Caco-2 (cell line): Measurements from ENCODE around the gene RAB3IL1. TPM values are rescaled to one million over a fixed set of nuclear protein-coding genes. Genes with fewer than 3 reads are reported as not detected.
A peak's percentile ranks its signal among the peaks of the same experiment; 100 is the strongest.

Experiments used
- BruUV-seq: library from RNA; stranded (reverse); fragments of 400-500 nt; replicated peaks from 2 replicates; lab custom pipeline; 2021; lab: Mats Ljungman, UMichigan
- CTCF ChIA-PET: fragments of 300-600 bp; sonication (Branson Sonifier 250); formaldehyde crosslinking; loops from one replicate; lab custom pipeline; 2022; ENCODE audit warnings: antibody characterized with exemption; lab: Charles Lee
- POLR2A ChIA-PET: fragments of 300-600 bp; sonication (Branson Sonifier 250); formaldehyde crosslinking; loops from one replicate; lab custom pipeline; 2022; ENCODE audit warnings: antibody characterized with exemption; lab: Charles Lee
- DNase-seq, 2 experiments: peaks; one replicate each; pipeline versions ENCODE4 v3.0.0 to v3.0.0-alpha.2; 2020 to 2022
- H3K27me3 ChIP-seq: replicated peaks from 2 replicates; pipeline ENCODE4 v1.6.0; 2011; ENCODE audit warnings: low read length; ENCODE audit not compliant: control insufficient read depth, insufficient read depth
- H3K36me3 ChIP-seq: 2 replicates; pipeline ENCODE4 v1.5.1; 2011; ENCODE audit warnings: low read length; ENCODE audit not compliant: control insufficient read depth, insufficient read depth
- H3K4me1 ChIP-seq: fragments of 250-450 bp; sonication (Bioruptor Pico); 2 replicates; pipeline ENCODE4 v1.5.1; 2020; ENCODE audit warnings: mild to moderate bottlenecking
- H3K4me3 ChIP-seq: 2 replicates; pipeline ENCODE4 v1.5.1; 2011; ENCODE audit warnings: low read depth, mild to moderate bottlenecking, control low read depth, low read length
- H3K9me3 ChIP-seq: fragments of 250-450 bp; sonication (Bioruptor Pico); 2 replicates; pipeline ENCODE4 v1.5.1; 2020; ENCODE audit warnings: mild to moderate bottlenecking, moderate library complexity
- H3K27ac Mint-ChIP-seq: one replicate; pipeline ENCODE4 v1.8.0; 2022; ENCODE audit warnings: mixed read lengths; ENCODE audit not compliant: unreplicated experiment
- H3K27me3 Mint-ChIP-seq: one replicate; pipeline ENCODE4 v1.8.0; 2022; ENCODE audit warnings: mixed read lengths; ENCODE audit not compliant: insufficient read depth, unreplicated experiment
- H3K36me3 Mint-ChIP-seq: one replicate; pipeline ENCODE4 v1.8.0; 2022; ENCODE audit warnings: mild to moderate bottlenecking, mixed read lengths; ENCODE audit not compliant: insufficient read depth, unreplicated experiment
- H3K4me1 Mint-ChIP-seq: one replicate; pipeline ENCODE4 v1.8.0; 2022; ENCODE audit warnings: low read depth, mixed read lengths; ENCODE audit not compliant: unreplicated experiment
- H3K4me3 Mint-ChIP-seq: one replicate; pipeline ENCODE4 v1.8.0; 2022; ENCODE audit warnings: mild to moderate bottlenecking, moderate library complexity, mixed read lengths; ENCODE audit not compliant: unreplicated experiment
- H3K9me3 Mint-ChIP-seq: one replicate; pipeline ENCODE4 v1.8.0; 2022; ENCODE audit warnings: mixed read lengths; ENCODE audit not compliant: unreplicated experiment
- intact Hi-C: fragments of 100-400 bp; cut with micrococcal nuclease; formaldehyde crosslinking; loops from one replicate; pipeline ENCODE4 v1.10.0; 2022; ENCODE audit not compliant: unreplicated experiment
- total RNA-seq: library from RNA; stranded (reverse); gene quantifications from 2 replicates; pipeline ENCODE4 v1.2.3, GENCODE V29; 2022
- TF ChIP-seq, protein P1 (sequence below), 2 experiments: fragments of 200-600 bp in 1 of 2; IDR thresholded peaks; 1 replicate in 1 of 2; 2 replicates in 1 of 2; pipeline versions ENCODE4 v1.5.1 to v1.8.0; 2011 to 2022; ENCODE audit warnings: antibody characterized with exemption in 1 of 2, control low read depth in 1 of 2, inconsistent platforms in 1 of 2, low read depth in 1 of 2, low read length in 1 of 2, mild to moderate bottlenecking in 1 of 2, moderate library complexity in 1 of 2; ENCODE audit not compliant: insufficient read depth in 1 of 2, severe bottlenecking in 1 of 2, unreplicated experiment in 1 of 2

Gene RAB3IL1
- total RNA-seq, 1 experiment from 2014 or later, result 10.6 TPM

DNA sequence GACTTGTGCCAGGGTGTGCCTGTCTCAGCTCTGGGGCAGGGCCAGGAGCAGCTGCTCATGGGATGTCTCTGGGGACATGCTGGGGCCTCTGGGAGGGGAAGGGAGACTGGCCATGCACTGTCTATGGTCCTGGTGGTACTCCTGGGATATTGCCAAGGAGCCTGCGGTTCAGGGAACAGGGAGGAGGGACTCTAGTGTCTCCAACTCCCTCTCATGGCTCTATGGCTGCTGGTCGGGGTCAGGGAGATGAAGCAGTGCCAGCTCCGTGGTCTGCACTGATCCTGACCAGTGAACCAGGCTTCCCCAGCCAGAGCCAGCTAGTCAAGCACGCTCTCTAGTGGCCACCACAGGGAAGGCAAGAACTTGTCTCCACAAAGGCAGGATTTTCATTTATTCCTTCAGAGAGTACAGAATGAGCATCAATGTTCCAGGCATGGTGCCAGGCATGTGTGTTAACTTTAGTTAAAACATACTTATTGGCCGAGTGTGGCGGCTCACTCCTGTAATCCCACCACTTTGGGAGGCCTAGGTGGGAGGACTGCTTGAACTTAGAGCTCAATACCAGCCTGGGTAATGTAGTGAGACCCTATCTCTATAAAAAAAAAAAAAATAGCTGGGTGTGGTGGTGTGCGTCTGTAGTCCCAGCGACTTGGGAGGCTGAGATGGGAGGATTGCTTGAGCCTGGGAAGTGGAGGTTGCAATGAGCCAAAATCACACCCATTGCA, 30.3 kb upstream of the RAB3IL1 start:
- Histone ChIP-seq H3K27me3 (no peaks in the 10 kb centered on the region), H3K9me3 (no peaks in the 10 kb centered on the region), H3K4me1 (peaks cover 12% of the 10 kb centered on the region), H3K36me3 (no peaks in the 10 kb centered on the region), H3K4me3 (no peak overlapping the region)
- H3K27ac Mint-ChIP-seq, result no peak overlapping the region
- BruUV-seq, result no TSS peak
- H3K36me3 Mint-ChIP-seq, result peaks cover 7% of the 10 kb centered on the region
- ChIA-PET POLR2A (interaction anchor here (0.9 to 1.3 kb wide), 3 partner anchors 24 to 50 kb away, joined by 3 to 6 read pairs (median 3); no protein-coding TSS in a partner anchor), CTCF (interaction anchor here (0.6 to 7.6 kb wide), 27 partner anchors 12 to 595 kb away, joined by 3 to 274 read pairs (median 5); partner anchors contain the start of genes FEN1, RAB3IL1 and TMEM258)
- H3K4me1 Mint-ChIP-seq, result no peaks in the 10 kb centered on the region
- H3K27me3 Mint-ChIP-seq, result no peaks in the 10 kb centered on the region
- intact Hi-C loops, result loop anchor here (1.0 to 5.0 kb wide), 6 partner anchors 24 to 161 kb away; partner anchors contain the start of genes FADS1, FEN1 and TMEM258
- H3K9me3 Mint-ChIP-seq, result no peaks in the 10 kb centered on the region
- H3K4me3 Mint-ChIP-seq, result no peak overlapping the region
- DNase-seq, result peak; percentile 81 to 88
- TF ChIP-seq, protein P1, sequence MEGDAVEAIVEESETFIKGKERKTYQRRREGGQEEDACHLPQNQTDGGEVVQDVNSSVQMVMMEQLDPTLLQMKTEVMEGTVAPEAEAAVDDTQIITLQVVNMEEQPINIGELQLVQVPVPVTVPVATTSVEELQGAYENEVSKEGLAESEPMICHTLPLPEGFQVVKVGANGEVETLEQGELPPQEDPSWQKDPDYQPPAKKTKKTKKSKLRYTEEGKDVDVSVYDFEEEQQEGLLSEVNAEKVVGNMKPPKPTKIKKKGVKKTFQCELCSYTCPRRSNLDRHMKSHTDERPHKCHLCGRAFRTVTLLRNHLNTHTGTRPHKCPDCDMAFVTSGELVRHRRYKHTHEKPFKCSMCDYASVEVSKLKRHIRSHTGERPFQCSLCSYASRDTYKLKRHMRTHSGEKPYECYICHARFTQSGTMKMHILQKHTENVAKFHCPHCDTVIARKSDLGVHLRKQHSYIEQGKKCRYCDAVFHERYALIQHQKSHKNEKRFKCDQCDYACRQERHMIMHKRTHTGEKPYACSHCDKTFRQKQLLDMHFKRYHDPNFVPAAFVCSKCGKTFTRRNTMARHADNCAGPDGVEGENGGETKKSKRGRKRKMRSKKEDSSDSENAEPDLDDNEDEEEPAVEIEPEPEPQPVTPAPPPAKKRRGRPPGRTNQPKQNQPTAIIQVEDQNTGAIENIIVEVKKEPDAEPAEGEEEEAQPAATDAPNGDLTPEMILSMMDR (IDR thresholded peaks at IDR 0.05; ENCODE audit: insufficient read depth in 1 of 2, low read depth in 1 of 2, low read length in 1 of 2, severe bottlenecking in 1 of 2, unreplicated experiment in 1 of 2), result peak; percentile 88 to 98

DNA sequence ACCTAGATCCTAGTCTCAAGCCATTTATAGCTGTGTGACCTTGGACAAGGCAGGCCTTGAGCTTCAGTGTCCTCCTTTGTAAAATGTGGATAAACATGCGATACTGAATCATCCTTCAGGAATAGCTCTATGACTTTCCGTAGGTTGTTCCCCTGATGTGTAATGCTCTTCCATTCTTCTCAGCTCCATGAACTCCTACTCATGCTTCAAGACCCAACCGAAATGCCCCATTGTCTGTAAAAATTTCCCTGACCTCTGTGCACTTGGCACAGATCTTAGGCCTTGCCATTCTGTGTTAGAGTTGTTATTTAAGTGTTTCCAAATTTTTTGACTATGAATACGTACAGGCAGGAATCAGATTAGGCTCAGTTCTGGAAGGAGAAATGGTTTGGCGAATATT, 29.5 kb upstream of the RAB3IL1 start:
- Histone ChIP-seq H3K4me1 (peaks cover 12% of the 10 kb centered on the region), H3K4me3 (no peak overlapping the region), H3K36me3 (no peaks in the 10 kb centered on the region), H3K27me3 (no peaks in the 10 kb centered on the region), H3K9me3 (no peaks in the 10 kb centered on the region)
- Mint-ChIP-seq H3K4me3 (no peak overlapping the region), H3K36me3 (peaks cover 7% of the 10 kb centered on the region), H3K27ac (no peak overlapping the region), H3K9me3 (no peaks in the 10 kb centered on the region), H3K4me1 (no peaks in the 10 kb centered on the region), H3K27me3 (no peaks in the 10 kb centered on the region)
- BruUV-seq, result no TSS peak
- intact Hi-C loops, result loop anchor here (1.0 to 5.0 kb wide), 5 partner anchors 24 to 155 kb away; partner anchors contain the start of genes FADS1, FEN1 and TMEM258
- ChIA-PET POLR2A (interaction anchor here (1.3 kb wide), 2 partner anchors 23 to 47 kb away, joined by 3 to 6 read pairs; no protein-coding TSS in a partner anchor), CTCF (interaction anchor here (0.6 to 7.6 kb wide), 23 partner anchors 13 to 161 kb away, joined by 3 to 274 read pairs (median 6); partner anchors contain the start of genes FEN1, RAB3IL1 and TMEM258)
- TF ChIP-seq, protein P1 (IDR thresholded peaks at IDR 0.05; ENCODE audit: insufficient read depth in 1 of 2, low read depth in 1 of 2, low read length in 1 of 2, severe bottlenecking in 1 of 2, unreplicated experiment in 1 of 2), result no peak
- DNase-seq, result no peak

DNA sequence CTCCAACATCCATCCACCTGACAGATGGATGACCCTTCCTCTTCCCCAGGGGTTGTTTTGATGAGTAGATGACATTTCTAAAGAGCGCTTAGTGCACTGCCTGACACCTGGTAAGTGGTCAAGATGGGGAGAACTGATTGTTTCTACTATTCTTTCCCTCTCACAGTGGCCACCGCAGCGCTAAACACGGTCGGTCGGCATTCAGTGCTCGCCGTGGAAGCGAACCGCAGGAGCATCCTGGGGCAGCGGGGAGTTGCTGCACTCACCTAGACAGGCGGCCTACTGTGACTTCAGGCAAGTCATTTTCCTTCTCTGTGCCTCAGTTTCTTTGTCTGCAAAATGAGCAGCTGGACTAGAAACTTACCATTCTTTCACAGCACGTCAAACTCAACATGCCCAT, 27.8 kb upstream of the RAB3IL1 start:
- H3K27me3 Mint-ChIP-seq, result no peaks in the 10 kb centered on the region
- H3K9me3 Mint-ChIP-seq, result no peaks in the 10 kb centered on the region
- H3K4me1 Mint-ChIP-seq, result no peaks in the 10 kb centered on the region
- Histone ChIP-seq H3K4me3 (no peak overlapping the region), H3K9me3 (no peaks in the 10 kb centered on the region), H3K36me3 (no peaks in the 10 kb centered on the region), H3K4me1 (peaks cover 12% of the 10 kb centered on the region), H3K27me3 (no peaks in the 10 kb centered on the region)
- TF ChIP-seq, protein P1 (IDR thresholded peaks at IDR 0.05; ENCODE audit: insufficient read depth in 1 of 2, low read depth in 1 of 2, low read length in 1 of 2, severe bottlenecking in 1 of 2, unreplicated experiment in 1 of 2), result no peak
- H3K36me3 Mint-ChIP-seq, result peaks cover 7% of the 10 kb centered on the region
- no peak for DNase-seq
- POLR2A ChIA-PET, result no interaction called here
- CTCF ChIA-PET, result interaction anchor here (0.6 to 7.6 kb wide), 3 partner anchors 47 to 154 kb away, joined by 3 to 274 read pairs (median 48); no protein-coding TSS in a partner anchor
- H3K27ac Mint-ChIP-seq, result no peak overlapping the region
- no TSS peak for BruUV-seq
- no peak overlapping the region for H3K4me3 Mint-ChIP-seq
- intact Hi-C loops, result loop anchor here (5.0 kb wide), 1 partner anchor 128 kb away; the partner anchor contains the start of gene FADS1
